ENCODE measurements around the gene CHURC1.

Gene CHURC1

DNA sequence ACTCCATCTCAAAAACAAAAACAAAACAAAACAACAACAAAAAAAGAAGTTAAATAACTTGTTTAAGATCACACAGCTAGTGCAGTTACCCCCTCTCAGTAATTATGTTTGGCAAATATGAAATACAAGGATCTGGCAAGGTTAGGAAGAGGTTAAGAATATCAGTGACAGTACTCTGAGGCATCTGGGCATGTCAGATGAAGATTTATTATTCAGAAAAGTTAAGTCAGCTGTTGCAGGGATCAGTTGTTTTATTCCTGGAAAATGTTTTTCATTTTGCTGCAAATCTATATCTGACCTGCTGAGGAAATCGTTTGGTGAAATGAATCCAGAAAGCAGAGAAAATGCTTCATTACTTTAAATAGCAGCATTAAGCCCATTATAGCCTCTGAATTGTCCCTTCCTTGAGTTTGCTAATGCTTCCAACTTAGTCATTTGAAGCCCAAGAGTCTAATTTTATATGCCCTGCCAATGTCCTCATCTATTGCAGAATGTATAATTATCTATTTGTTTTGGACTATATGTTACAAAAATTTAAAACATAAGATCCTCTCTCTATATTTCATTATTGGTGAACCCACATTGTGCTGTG lies 20.2 kb downstream of the CHURC1 start:
- Histone ChIP-seq H3K27ac (ENCODE audit: low read depth, low read length) (no peak overlapping the region), H3K4me3 (ENCODE audit: low read length) (no peak overlapping the region), H3K23ac (ENCODE audit: low read length) (no peak overlapping the region), H2BK15ac (replicated peaks; ENCODE audit: low read depth) (no peak overlapping the region), H3K4me2 (ENCODE audit: low read length) (no peak overlapping the region), H3K27me3 (ENCODE audit: insufficient read depth, low read length, poor library complexity) (no peaks in the 10 kb centered on the region), H4K8ac (ENCODE audit: low read depth, low read length) (no peak overlapping the region), H3K56ac (ENCODE audit: low read length) (no peak overlapping the region), H2BK120ac (ENCODE audit: low read depth, low read length) (no peak overlapping the region), H3K9ac (ENCODE audit: low read length) (no peak overlapping the region), H3K18ac (ENCODE audit: low read length) (no peak overlapping the region), H3K79me2 (ENCODE audit: control insufficient read depth, insufficient read depth, low read length) (no peaks in the 10 kb centered on the region), H3K36me3 (ENCODE audit: control insufficient read depth, insufficient read depth, low read length) (no peaks in the 10 kb centered on the region), H4K5ac (ENCODE audit: low read length) (no peak overlapping the region), H2BK5ac (ENCODE audit: low read length) (no peak overlapping the region), H3K79me1 (ENCODE audit: low read length) (no peaks in the 10 kb centered on the region), H2AK5ac (ENCODE audit: low read length) (no peak overlapping the region), H3K4me1 (ENCODE audit: control insufficient read depth, low read depth, low read length) (no peaks in the 10 kb centered on the region), H3K4ac (ENCODE audit: low read depth, low read length) (no peak overlapping the region)
- DNase-seq: no peak
- no CpG with 5 or more reads among the region's 1 CpG for WGBS (ENCODE audit: extremely low coverage, insufficient coverage, low lambda C conversion rate)

DNA sequence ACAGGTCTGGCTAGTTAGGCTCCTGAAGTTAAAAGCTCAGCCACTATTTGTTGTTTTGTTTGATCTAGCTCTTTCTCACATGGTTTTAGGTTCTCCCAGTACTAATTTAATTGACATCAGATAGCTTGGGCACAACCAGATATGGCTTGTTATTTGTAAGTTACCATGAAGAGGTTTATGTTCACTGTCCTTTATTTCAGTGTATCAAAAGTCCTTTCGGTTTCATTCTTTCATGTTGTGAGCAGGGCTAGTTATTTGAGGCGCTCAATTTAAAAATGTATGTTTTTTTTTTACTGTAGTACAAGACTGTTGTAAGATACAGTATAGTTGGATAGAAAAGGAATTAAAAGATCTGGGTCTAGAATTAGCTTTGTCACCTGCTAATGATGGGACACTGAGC lies 21.3 kb downstream of the CHURC1 start:
- Histone ChIP-seq H2BK120ac (ENCODE audit: low read depth, low read length) (peak overlapping the region; percentile 49), H3K23ac (ENCODE audit: low read length) (no peak overlapping the region), H3K79me1 (ENCODE audit: low read length) (no peaks in the 10 kb centered on the region), H3K4me3 (ENCODE audit: low read length) (no peak overlapping the region), H3K4ac (ENCODE audit: low read depth, low read length) (no peak overlapping the region), H3K18ac (ENCODE audit: low read length) (no peak overlapping the region), H4K8ac (ENCODE audit: low read depth, low read length) (no peak overlapping the region), H2BK15ac (replicated peaks; ENCODE audit: low read depth) (no peak overlapping the region), H2AK5ac (ENCODE audit: low read length) (no peak overlapping the region), H3K27me3 (ENCODE audit: insufficient read depth, low read length, poor library complexity) (no peaks in the 10 kb centered on the region), H3K9ac (ENCODE audit: low read length) (no peak overlapping the region), H3K79me2 (ENCODE audit: control insufficient read depth, insufficient read depth, low read length) (no peaks in the 10 kb centered on the region), H3K56ac (ENCODE audit: low read length) (no peak overlapping the region), H3K27ac (ENCODE audit: low read depth, low read length) (no peak overlapping the region), H3K4me1 (ENCODE audit: control insufficient read depth, low read depth, low read length) (no peaks in the 10 kb centered on the region), H4K5ac (ENCODE audit: low read length) (no peak overlapping the region), H3K4me2 (ENCODE audit: low read length) (no peak overlapping the region), H3K36me3 (ENCODE audit: control insufficient read depth, insufficient read depth, low read length) (no peaks in the 10 kb centered on the region), H2BK5ac (ENCODE audit: low read length) (no peak overlapping the region)
- DNase-seq: no peak
- no CpG with 5 or more reads among the region's 2 CpGs for WGBS (ENCODE audit: extremely low coverage, insufficient coverage, low lambda C conversion rate)

GRCh38 chr14:64937171-64937820 lies 23.0 kb downstream of the CHURC1 start:
- H2AK5ac ChIP-seq (ENCODE audit: low read length): no peak overlapping the region
- no peak overlapping the region for H3K4ac ChIP-seq (ENCODE audit: low read depth, low read length)
- no peak overlapping the region for H3K4me3 ChIP-seq (ENCODE audit: low read length)
- no peak overlapping the region for H3K4me2 ChIP-seq (ENCODE audit: low read length)
- H3K79me2 ChIP-seq (ENCODE audit: control insufficient read depth, insufficient read depth, low read length): no peaks in the 10 kb centered on the region
- H4K5ac ChIP-seq (ENCODE audit: low read length): no peak overlapping the region
- H3K9ac ChIP-seq (ENCODE audit: low read length): no peak overlapping the region
- H4K8ac ChIP-seq (ENCODE audit: low read depth, low read length): no peak overlapping the region
- no peak overlapping the region for H2BK5ac ChIP-seq (ENCODE audit: low read length)
- peak overlapping the region; percentile 53 for H3K27ac ChIP-seq (ENCODE audit: low read depth, low read length)
- H3K36me3 ChIP-seq (ENCODE audit: control insufficient read depth, insufficient read depth, low read length): no peaks in the 10 kb centered on the region
- H2BK15ac ChIP-seq (replicated peaks; ENCODE audit: low read depth): no peak overlapping the region
- no peak overlapping the region for H3K56ac ChIP-seq (ENCODE audit: low read length)
- no CpG with 5 or more reads among the region's 1 CpG for WGBS (ENCODE audit: extremely low coverage, insufficient coverage, low lambda C conversion rate)
- H3K79me1 ChIP-seq (ENCODE audit: low read length): no peaks in the 10 kb centered on the region
- no peaks in the 10 kb centered on the region for H3K4me1 ChIP-seq (ENCODE audit: control insufficient read depth, low read depth, low read length)
- H3K18ac ChIP-seq (ENCODE audit: low read length): peak overlapping the region; percentile 56
- H3K27me3 ChIP-seq (ENCODE audit: insufficient read depth, low read length, poor library complexity): no peaks in the 10 kb centered on the region
- DNase-seq: no peak
- H3K23ac ChIP-seq (ENCODE audit: low read length): no peak overlapping the region
- no peak overlapping the region for H2BK120ac ChIP-seq (ENCODE audit: low read depth, low read length)

- Histone ChIP-seq H2AK5ac (ENCODE audit: low read length) (no peak overlapping the region), H3K4me1 (ENCODE audit: control insufficient read depth, low read depth, low read length) (no peaks in the 10 kb centered on the region), H3K27ac (ENCODE audit: low read depth, low read length) (no peak overlapping the region), H3K4me2 (ENCODE audit: low read length) (no peak overlapping the region), H3K18ac (ENCODE audit: low read length) (no peak overlapping the region), H3K79me1 (ENCODE audit: low read length) (no peaks in the 10 kb centered on the region), H4K5ac (ENCODE audit: low read length) (no peak overlapping the region), H2BK5ac (ENCODE audit: low read length) (no peak overlapping the region), H3K9ac (ENCODE audit: low read length) (no peak overlapping the region), H3K23ac (ENCODE audit: low read length) (no peak overlapping the region), H3K4ac (ENCODE audit: low read depth, low read length) (no peak overlapping the region), H2BK120ac (ENCODE audit: low read depth, low read length) (no peak overlapping the region), H3K4me3 (ENCODE audit: low read length) (no peak overlapping the region), H3K56ac (ENCODE audit: low read length) (no peak overlapping the region), H3K36me3 (ENCODE audit: control insufficient read depth, insufficient read depth, low read length) (no peaks in the 10 kb centered on the region), H3K79me2 (ENCODE audit: control insufficient read depth, insufficient read depth, low read length) (no peaks in the 10 kb centered on the region), H2BK15ac (replicated peaks; ENCODE audit: low read depth) (no peak overlapping the region), H4K8ac (ENCODE audit: low read depth, low read length) (no peak overlapping the region), H3K27me3 (ENCODE audit: insufficient read depth, low read length, poor library complexity) (no peaks in the 10 kb centered on the region)
- DNase-seq: no peak
- no CpG with 5 or more reads among the region's 1 CpG for WGBS (ENCODE audit: extremely low coverage, insufficient coverage, low lambda C conversion rate)
Observed at GRCh38 chr14:64937821-64938193, 23.6 kb downstream of the CHURC1 start.

GRCh38 chr14:64938972-64939816 lies 24.9 kb downstream of the CHURC1 start:
- H3K4me2 ChIP-seq (ENCODE audit: low read length): no peak overlapping the region
- H2BK5ac ChIP-seq (ENCODE audit: low read length): no peak overlapping the region
- no peak overlapping the region for H3K56ac ChIP-seq (ENCODE audit: low read length)
- H2BK120ac ChIP-seq (ENCODE audit: low read depth, low read length): no peak overlapping the region
- H3K27ac ChIP-seq (ENCODE audit: low read depth, low read length): no peak overlapping the region
- no peak overlapping the region for H3K4me3 ChIP-seq (ENCODE audit: low read length)
- no peaks in the 10 kb centered on the region for H3K27me3 ChIP-seq (ENCODE audit: insufficient read depth, low read length, poor library complexity)
- H2AK5ac ChIP-seq (ENCODE audit: low read length): no peak overlapping the region
- H4K5ac ChIP-seq (ENCODE audit: low read length): no peak overlapping the region
- no peak for DNase-seq
- H2BK15ac ChIP-seq (replicated peaks; ENCODE audit: low read depth): no peak overlapping the region
- H3K36me3 ChIP-seq (ENCODE audit: control insufficient read depth, insufficient read depth, low read length): no peaks in the 10 kb centered on the region
- H3K23ac ChIP-seq (ENCODE audit: low read length): no peak overlapping the region
- no CpG with 5 or more reads among the region's 17 CpGs for WGBS (ENCODE audit: extremely low coverage, insufficient coverage, low lambda C conversion rate)
- no peaks in the 10 kb centered on the region for H3K79me2 ChIP-seq (ENCODE audit: control insufficient read depth, insufficient read depth, low read length)
- no peak overlapping the region for H3K9ac ChIP-seq (ENCODE audit: low read length)
- no peak overlapping the region for H3K18ac ChIP-seq (ENCODE audit: low read length)
- H3K4ac ChIP-seq (ENCODE audit: low read depth, low read length): no peak overlapping the region
- no peaks in the 10 kb centered on the region for H3K4me1 ChIP-seq (ENCODE audit: control insufficient read depth, low read depth, low read length)
- H4K8ac ChIP-seq (ENCODE audit: low read depth, low read length): no peak overlapping the region
- no peaks in the 10 kb centered on the region for H3K79me1 ChIP-seq (ENCODE audit: low read length)

All from mesendoderm (in vitro differentiated cells).